Gastroesophageal sphincter (tissue), 3 donors: ENCODE results near the gene FAM193B.

ENCODE experiments used
- CTCF ChIP-seq, 4 experiments: fragments of 200-600 bp in 2 of 4; fragments of 450-650 bp in 2 of 4; sonication (generic) in 1 of 4; IDR thresholded peaks; one replicate each; pipeline ENCODE4 v1.5.1; 2017 to 2019; ENCODE audit warnings: antibody characterized with exemption in 4 of 4, mild to moderate bottlenecking in 2 of 4, moderate library complexity in 2 of 4
- POLR2A ChIP-seq, 2 donors: fragments of 450-650 bp; IDR thresholded peaks; one replicate each; pipeline ENCODE4 v1.6.1; 2017; ENCODE audit warnings: antibody characterized with exemption in 2 of 2, mild to moderate bottlenecking in 2 of 2, moderate library complexity in 1 of 2

GRCh38 chr5:177531209-177531940, 23.0 kb downstream of the FAM193B start:
- no peak for TF ChIP-seq POLR2A (IDR thresholded peaks at IDR 0.05)
- no peak for TF ChIP-seq CTCF (IDR thresholded peaks at IDR 0.05)
